GM18520 (cell line): ENCODE results near the gene ICAM2.
"Not testable (repeated sequence)": the region's sequence is repeated elsewhere in the genome, so short reads cannot be mapped to it uniquely, and the experiment has no call there.

Experiments used
- ATAC-seq: cut with Tn5 transposase; IDR thresholded peaks from one replicate; pipeline ENCODE4 v1.9.1; 2021; ENCODE audit not compliant: unreplicated experiment

The ICAM2 gene

GRCh38 chr17:64015447-64015846 is 5.0 kb downstream of the ICAM2 start:
- ATAC-seq: no peak

DNA sequence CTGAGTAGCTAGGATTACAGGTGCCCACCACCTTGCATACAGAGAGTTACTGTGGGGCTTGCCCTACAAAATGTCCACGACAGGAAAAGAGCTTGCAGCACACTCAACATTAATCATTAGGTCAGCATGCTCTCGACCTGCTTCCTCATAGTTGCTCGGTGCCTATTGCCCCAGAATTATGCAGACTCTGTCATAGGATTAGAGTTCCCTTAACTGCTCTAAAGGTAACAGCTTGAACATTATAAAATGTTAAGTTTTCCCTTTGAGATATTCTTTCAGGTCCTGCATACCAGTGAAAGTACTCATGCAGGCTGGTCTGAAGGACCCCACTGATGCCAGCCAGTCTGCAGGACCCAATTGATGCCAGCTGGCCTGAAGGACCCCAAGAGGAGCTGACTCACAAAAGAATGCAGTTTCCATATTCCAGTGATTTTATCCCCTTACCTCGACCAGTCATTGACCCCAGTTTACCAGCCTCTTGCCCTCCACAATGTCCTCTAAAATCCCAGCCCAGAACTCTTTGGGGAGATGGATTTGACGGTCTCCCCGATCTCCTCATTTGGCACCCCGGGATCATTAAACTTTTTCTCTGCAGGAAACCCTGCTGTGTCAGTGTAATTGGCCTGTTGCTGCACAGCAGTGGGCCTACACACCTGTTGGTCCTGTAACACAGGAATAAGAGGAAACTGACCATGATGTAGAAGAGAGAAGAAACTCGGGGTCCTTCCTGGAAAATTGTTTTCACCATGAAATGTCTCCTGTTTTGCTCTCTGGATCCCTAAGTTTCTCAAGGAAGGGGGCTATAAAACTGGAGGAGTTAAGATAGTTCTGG is 10.6 kb downstream of the ICAM2 start:
- no peak for ATAC-seq

GRCh38 chr17:64008830-64009229 is 11.6 kb downstream of the ICAM2 start:
- ATAC-seq: no peak

DNA sequence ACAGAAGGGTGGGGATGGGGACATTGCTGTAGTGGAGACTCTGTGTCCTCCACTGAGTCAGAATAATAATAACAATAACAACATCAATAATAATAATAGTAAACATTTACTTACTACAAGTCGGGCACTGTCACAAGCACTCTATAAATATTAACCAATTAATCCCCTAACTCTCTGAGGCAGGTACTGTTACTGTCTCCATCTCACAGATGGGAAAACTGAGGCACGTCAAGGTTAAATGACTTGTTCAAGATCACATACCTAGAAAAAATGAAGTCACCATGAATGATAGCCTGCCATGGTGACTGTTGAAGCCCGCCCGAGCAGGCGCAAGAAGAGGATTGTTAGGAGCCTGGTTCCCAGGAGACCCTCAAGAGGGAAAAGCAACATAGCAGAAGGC is 12.1 kb downstream of the ICAM2 start:
- no peak for ATAC-seq

DNA sequence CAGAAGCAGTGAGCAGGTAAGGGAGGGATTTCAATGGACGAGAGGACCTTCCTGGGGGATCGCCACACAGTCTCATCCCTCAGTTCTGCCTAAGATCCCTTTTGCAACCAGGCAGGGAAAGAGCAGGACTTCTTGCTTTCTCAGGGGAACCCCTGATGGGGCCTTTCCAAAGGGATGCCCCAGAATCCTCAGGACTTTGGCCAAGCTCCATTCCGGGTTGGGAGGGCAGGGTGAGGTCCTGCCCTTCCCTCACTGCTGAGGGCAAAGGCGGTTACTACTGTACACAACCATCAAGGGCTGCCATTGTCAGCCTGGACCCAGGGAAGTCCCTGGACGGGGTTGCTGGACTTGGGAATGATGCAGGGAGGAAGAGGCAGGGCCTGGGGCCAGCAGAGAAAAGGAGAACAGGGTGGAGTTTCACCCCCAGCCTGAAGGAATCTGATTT is 12.6 kb downstream of the ICAM2 start:
- ATAC-seq: no peak

DNA sequence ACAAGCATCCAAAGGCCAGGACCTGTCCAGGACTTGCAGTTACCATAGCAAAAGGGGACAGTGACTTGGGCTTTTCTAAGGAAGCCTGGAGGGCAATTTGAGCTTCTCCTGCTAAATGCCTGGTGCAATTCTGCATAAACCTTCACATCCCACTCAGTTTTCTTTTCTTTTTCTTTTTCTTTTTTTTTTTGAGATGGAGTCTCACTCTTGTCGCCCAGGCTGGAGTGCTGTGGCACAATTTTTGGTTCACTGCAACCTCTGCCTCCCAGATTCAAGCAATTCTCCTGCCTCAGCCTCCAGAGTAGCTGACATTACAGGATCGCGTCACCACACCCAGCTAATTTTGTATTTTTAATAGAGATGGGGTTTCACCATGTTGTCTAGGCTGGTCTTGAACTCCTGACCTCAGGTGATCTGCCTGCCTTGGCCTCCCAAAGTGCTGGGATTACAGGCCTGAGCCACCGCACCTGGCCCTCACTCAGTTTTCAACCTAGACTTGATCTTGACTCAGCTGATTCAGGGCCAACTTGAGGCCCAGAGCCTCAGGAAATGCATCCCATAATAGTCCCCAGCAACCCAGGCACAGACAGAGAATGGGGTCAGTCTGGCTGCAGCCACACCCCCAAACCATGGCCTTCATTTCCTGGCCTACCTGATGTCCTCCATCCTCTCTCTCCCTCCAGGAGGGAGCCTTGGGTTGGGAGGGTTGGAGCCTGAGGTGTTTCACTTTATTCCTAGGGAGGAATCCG is 13.2 kb downstream of the ICAM2 start:
- not testable (repeated sequence) for ATAC-seq

- ATAC-seq: no peak
Measured at GRCh38 chr17:64006361-64007088, 13.9 kb downstream of the ICAM2 start.

- ATAC-seq: no peak
Measured at GRCh38 chr17:64005734-64006167, 14.7 kb downstream of the ICAM2 start.

DNA sequence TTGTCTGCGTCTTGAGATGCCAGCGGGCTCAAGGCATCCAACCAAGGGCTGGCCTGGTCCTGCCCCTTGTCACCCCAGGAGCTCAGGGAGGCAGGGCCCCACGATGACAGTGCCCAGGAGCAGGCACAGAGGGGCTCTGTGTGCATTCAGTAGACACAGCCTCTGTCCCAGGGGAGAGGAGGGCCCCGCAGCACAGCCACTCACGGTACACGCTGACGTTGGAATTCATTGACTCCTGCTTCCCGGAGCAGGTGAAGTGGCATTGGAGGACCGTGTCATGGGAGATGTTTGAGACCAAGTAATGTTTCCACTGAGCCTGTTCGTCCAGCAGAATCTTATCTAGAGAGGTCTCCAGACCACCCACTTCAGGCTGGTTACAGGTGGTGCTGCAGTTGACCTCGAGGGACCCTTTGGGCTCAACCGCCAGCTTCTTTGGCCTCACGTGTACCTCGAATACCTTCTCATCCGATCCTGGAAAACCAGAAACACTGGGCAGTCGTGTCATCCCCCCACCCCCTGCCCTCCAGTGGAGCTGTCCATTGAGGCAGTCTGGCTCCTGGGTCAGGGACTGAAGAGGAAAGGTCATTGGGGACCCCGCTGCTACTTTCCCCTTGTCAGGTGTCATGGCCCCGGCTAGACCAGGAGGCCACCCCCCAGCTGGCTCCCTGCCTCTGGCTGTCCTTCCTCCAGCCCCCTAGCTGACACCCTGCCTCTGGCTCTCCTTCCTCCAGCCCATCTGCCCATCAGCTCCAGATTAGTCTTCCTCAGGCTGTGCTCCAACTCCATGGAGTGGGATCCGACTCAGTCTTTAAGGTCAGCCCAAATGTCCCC is 15.3 kb downstream of the ICAM2 start:
- no peak for ATAC-seq

DNA sequence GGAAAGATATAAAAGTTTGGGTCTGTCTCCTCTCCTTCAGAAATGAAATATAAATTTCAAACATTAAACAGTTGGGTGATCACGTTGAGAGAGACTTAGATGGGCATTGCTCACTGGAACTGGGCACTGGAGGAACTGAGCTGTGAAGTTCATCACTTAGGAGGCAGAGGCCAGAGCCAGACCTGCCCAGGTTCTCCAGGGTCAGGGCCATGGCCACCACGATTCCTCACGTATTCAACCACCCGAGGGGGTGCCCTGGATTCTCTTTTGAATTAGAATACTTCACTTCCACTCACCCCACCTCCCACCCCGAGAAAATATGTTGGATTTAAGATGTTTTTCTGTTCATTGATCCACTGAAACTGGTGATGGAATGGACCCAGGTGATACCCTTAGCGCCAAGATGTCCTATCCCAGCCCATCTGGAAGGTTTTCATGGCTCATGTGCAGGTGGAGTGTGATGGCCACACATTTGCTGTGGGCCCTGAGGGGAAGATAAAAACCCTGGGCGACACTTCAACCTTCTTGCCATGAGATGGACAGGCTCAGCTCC is 16.1 kb downstream of the ICAM2 start:
- ATAC-seq: no peak

DNA sequence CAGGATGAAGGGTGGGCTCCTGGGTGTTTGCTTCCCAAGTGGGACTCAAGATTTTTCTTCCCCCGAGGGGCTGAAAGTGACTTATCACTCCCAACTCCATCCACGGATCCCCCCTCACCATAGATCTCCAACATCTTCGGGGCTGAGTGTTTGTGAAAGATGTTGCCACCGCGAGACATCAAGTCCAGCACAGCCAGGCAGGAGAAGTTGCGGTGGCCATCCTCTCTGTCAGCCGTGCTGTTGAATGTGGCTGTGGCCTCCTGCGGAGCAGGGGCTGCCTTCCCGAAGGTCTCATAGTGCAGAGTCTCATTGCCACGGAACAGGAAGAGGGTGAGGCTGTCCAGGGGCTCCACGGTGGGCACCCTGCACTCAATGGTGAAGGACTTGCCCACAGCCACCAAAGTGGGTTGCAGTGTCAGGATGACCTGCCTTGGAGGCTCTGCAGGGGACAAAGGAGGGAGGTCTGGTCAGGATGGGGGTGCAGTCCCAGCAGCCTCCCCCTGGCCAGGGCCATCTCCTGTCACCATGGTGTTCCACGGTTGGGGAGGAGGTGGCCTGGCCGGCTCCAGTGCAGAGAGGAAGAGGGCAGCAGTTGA is 16.8 kb downstream of the ICAM2 start:
- no peak for ATAC-seq

DNA sequence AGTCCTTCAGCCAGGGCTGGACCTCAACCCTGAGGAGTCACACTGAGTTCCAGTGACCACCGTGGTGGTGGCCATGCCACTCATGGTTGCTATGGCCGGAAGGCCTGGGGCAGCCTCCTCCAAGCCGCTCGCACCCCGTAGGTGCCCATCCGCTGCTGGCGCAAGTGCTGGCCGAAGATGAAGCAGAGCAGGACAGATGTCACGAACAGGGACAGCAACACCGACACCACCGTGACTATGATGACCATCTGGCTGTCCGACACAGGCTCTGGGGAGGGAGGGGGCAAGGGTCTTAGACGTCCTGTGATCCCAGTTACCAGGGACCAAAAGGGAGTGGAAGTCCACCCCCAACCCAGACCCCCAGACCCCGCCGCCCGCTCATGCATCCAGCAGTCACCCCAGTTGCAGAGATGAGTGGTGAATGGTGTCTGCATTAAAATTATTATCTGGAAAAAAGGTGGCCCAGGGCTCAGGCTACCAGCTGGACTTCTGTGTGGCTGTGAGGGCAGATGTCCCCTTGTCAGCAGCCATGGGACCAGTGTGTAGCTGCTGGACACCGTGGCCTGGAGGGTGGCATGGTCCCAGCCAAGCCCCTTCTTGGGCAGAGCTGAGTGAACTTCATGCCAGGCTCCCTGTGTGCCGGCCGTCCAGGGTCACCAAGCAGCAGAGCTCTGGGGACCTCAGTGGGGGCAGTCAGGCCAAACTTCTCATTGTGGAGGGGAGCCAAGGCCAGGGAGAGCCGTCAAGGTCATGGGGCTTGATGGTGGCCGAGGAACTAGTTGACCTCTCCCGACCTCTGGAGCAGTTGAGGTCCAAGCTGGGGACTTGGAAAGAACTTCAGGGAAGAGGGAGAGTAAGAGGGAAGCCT is 17.5 kb downstream of the ICAM2 start:
- no peak for ATAC-seq

DNA sequence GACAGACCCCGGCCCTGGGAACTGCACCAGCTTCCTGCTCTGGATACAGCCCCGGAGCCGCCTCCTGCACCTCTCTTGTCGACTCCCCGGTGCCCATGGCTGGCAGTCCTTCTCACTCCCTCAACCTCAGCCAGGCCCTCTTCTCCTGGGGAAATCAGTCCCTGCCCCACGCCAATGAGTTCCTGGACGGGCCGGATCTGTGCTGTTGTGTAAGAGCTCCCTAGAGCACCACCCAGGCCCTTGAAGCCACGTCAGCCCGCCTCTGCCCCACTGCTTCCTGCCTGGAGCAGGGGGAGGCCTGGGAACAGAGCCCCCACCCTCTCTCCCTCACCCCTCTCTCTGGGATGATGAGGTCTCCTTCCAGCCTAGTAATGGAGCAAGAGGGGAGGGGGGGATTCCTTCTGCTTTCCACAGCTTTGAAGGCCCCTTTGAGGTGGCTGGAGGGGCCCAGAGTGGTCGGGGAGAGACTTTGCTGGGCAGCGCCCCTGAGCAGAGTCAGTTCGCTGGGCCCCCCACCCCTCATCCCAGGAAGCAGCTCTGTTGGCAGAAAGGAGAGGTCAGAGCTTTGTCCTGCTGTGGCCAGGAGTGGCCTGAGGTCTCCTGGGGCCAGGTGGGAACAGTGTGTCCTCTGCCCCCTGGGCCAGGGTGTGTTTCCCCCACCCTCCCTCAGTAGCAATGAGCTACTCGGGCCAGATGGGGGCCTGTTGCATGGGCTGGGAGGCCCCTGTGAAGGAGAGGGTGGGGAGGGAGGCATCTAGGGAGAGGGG is 18.5 kb downstream of the ICAM2 start:
- ATAC-seq: no peak

DNA sequence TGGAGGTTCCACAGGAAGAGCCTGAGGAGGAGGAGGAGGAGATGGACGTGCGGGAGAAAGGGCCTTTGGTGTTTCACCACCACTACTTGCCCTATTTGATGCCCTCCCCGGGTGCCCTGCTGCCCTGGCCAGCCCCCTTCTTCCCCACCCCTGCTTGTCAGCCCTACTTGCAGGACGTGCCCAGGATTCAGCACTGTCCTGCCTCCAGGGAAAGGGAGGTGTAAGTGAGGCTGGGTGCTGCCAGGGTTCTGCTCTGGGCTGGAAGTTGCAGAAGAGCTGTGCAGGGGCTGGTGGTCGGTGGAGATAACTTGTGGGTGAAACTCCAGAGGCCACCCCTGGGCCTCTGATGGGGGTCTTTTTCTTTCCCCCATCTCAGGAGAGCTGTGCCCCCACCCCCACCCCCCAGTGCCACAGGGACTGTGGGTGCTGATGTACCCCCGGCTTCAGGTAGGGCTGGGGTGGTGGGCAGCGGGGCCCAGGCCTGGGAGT is 19.3 kb downstream of the ICAM2 start:
- ATAC-seq: no peak

DNA sequence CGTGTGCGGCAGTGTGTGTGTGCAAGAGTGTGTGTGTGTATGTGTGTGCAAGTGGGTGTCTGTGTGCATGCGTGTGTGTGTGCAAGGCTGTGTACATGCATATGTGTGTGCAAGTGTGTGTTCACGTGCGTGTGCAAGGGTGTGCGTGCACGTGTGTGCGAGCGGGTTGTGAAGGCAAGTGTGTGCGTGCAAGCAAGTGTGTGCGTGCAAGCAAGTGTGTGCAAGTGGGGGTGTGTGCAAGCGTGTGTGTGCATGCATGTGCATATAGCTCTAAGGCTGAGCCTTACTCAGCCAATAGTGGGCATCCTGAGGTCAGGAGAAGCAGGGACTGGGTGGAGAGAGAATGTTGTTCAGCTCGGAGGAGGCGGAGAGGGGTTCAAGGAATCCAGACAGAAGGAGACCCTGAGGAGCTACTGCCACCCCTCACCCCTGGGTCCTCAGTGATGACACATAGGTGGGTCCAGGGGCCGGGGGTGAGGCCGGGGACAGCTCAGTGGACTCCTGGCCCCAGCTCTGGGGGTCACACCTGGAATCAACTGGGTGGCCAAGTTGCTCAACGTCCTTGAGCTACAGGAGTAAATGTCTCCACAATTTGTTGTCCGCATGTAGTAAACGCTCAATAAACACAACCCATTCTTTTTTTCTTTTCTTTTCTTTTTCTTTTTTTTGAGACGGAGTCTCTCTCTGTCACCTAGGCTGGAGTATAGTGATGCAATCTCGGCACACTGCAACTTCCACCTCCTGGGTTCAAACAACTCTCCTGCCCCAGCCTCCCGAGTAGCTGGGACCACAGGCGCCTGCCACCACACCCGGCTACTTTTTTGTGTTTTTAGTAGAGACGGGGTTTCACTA is 20.5 kb downstream of the ICAM2 start:
- no peak for ATAC-seq

GRCh38 chr17:63998721-63999679 is 21.4 kb downstream of the ICAM2 start:
- no peak for ATAC-seq
